ENCODE data around the gene KLHL29.

The KLHL29 gene

GRCh38 chr2:23664066-23664788 is 279.2 kb downstream of the KLHL29 start:
- DNase-seq: no peak

DNA sequence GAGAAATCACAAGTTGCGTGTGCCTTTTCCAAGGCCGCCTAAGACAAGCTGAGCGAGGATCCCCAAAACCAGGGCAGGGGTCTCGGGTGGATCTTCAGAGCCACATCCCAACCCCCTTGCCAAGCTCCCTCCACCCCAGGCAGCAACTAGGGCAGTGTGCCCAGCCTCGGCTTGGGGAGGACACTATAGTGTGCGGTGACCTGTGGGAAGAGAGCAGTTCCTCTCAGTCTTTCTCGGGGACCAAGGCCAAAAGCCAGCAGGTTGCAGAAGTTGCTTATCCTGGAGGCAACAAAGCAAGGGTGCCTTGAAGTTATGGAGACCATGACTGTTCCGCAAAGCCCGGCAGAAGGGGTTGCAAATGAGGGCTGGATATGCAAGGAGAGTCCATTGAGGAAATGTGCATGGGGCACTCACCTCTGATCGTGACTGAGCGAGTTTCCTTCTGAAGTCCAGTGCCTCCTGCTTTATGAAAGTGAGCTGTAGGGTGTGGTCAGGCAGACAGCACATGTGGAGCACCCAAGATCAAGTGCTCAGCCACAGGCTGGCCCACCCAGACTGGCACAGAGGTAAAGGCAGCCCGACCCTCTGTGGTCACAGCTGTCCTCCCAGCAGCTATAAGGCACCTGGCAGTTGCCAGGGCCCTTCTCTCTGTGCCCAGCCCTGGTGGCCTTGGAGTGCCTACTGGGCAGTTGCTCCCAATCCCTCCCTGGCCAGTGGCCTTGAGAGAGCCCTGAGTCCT is 281.4 kb downstream of the KLHL29 start:
- no peak for DNase-seq

DNA sequence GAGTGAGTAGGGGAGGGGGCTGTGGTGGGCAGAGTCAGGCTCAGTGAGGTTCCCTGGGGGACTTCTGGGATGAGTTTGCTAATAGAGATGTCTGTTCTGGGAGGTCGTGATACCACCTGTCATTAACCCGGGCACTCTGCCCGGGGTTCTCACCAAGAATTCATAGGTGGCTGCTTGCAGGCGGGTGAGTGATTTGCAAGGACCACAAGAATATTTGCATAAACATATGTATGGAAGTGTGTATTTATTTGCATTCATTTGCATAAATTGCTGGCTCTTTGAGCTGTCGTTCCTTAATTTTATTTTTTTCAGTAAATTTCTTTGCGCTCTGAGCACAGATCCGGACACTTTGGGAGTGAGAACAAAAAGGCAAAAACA is 282.0 kb downstream of the KLHL29 start:
- no peak for DNase-seq

DNA sequence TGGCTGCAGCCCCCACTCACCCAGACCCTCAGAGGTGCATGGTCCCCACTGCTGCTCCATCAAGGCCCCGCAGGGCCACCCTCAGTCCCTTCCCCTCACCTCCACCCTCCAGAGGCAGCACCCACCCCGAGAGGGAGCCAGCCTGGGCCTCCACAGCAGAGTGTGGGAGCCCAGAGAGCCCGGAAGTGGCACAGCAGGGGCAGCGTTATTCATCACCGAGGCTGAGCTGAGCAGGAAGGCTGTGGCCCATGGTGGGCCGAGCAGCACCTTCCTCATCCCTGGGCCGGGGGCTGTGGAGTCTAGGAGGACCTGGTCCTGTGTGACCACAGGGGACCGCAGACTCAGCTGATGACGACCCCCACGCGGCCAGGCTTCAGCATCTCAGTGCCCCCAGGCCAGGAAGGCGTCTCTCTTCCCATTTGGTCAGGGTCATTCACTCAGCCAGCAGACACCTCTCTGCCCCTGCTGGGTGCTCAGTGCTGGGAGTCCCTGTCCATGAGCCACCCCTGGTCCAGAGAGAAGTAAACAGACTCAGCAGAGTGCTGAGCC is 283.9 kb downstream of the KLHL29 start:
- DNase-seq: no peak

DNA sequence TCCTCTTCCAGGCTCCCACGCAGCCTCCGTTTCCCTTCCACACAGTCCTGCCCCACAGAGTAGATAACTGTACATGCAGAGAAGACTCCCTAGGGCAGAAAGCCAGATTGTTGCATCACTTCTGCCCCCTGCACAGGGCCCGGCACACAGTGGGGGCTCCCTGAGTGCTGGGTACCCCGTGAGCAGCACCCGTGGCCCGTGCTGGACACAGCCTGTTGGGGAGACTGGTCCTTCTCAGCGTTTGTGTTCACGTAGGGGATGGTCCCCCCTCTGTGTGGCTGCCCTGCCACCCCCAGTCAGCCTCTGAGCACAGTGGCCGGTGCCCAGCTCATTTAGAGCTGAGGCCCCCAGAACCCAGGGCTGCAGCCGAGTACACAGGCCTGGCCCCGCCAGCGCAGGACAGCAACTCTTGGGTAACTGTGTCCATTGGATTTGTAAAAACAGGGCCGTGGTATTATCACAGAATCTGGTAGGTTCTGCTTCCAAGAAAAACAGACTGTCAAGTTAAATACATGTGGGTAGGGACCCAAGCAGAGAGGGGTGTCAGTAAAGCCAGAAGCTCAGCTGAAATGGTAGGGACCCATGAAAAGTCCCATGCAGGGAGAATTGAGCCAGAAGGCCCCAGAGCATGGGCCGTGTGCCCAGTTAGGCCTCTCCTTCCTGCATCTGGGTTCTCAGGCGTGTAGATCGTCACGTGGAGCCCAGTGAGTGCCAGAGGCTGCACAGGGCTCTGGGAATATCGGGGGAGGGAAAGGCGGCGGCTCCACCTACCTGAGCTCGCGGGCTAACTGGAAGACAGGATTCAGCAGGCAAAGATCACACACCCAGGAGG is 284.6 kb downstream of the KLHL29 start:
- DNase-seq: no peak

- DNase-seq: no peak
Observed at GRCh38 chr2:23670245-23670592, 285.2 kb downstream of the KLHL29 start.

DNA sequence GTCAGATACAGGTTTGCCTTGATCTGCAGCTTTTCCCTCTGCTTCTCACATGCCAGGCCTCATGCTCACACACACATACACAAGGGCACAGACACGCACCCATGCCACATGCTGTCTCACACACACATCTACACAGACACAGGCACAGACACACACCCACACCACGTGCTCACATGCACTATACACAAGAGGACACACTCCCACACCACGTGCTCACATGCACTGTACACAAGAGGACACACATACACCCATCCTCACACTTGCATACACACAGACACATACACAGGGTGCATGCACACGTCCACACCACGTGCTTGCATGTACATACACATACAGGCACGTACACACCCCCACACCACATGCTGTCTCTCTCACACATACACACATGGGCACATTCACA is 288.1 kb downstream of the KLHL29 start:
- no peak for DNase-seq

DNA sequence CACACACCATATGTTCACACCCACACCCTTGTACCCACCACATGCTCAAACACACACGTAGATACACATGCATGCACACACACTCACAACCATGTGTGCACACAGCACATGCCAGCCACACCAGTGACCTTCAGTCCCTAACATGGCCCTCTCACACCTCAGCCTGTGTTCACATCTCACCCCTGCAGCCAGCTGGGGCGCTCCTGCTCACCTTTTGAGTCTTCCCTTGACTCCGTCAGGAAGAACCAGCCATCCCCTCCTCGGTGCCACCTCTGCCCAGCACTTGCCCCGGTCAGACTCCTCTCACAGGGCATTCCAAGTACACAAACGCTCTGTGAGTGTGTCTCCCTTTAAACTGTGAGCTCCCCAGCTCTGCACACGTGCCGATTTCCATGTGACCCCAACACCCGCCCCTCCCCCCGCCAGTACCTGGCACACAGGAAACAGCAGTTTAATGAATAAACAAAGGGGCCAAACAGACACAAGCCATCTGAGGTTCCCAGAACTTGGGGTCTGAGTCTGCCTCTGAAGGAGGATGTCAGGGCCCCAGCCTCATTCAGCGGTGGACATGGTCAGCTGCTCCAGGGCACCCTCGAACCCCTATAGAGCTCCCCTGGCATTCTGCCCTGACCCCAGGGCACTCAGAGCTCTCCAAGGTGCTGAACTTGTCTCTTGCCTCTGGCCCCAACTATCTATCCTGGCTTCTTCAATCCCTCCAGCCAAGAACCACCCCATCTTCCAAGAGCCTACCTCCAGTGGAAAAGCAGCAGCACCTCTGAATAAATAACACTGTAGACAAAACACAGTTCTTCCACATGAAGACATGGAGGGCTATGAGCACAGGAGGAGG is 289.1 kb downstream of the KLHL29 start:
- peak; percentile 16 to 53 (median 42) for DNase-seq

- DNase-seq: no peak
Observed at GRCh38 chr2:23675506-23675905, 290.5 kb downstream of the KLHL29 start.

- no peak for DNase-seq
Observed at GRCh38 chr2:23677836-23678235, 292.9 kb downstream of the KLHL29 start.

GRCh38 chr2:23679044-23679443 is 294.1 kb downstream of the KLHL29 start:
- no peak for DNase-seq

DNA sequence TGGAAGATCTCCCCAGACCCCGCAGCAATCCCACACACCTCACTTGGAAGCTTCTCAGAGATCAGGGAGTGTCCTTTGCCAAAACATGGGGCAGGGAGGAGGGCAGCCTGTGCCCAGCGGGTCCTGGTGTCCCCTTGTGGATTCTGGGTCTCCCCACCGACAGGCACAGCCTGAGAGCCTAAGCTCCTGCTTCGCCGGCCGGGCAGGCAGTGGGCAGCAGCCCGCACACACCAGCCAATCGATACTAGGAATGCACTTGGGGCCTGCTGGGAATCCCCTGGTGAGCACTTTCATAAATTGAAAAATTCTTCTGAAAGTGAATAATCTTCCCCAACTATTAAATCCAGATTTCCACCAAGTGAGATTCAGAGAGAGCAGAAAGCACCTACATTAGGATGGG is 296.0 kb downstream of the KLHL29 start:
- no peak for DNase-seq

GRCh38 chr2:23681356-23682140 is 296.6 kb downstream of the KLHL29 start:
- no peak for DNase-seq

- DNase-seq: no peak
Observed at GRCh38 chr2:23682481-23682880, 297.5 kb downstream of the KLHL29 start.

- no peak for DNase-seq
Observed at GRCh38 chr2:23683001-23683400, 298.0 kb downstream of the KLHL29 start.

- peak; percentile 5 to 53 (median 30) for DNase-seq
Observed at GRCh38 chr2:23684395-23685176, 299.6 kb downstream of the KLHL29 start.

DNA sequence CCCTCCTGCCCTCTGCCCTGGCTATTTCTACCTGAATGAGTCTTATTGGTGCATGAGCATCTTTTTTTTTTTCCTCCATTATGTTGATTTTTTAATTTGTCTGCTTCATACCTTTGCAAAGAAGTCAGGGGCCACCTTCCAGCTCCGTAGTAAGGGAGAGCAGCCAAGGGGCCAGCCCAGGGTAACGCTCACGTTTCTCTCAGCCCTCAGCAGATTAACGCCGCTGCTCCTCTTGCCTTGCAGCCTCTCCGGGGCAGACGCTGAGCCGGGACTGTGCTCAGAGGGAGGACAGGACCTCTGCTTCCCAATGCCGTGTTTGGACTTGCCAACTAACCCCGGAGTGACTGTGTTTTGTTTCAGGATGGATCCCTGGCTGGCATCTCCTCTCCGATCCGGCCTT is 300.2 kb downstream of the KLHL29 start:
- DNase-seq: no peak

- DNase-seq: no peak
Observed at GRCh38 chr2:23685706-23686105, 300.7 kb downstream of the KLHL29 start.

DNA sequence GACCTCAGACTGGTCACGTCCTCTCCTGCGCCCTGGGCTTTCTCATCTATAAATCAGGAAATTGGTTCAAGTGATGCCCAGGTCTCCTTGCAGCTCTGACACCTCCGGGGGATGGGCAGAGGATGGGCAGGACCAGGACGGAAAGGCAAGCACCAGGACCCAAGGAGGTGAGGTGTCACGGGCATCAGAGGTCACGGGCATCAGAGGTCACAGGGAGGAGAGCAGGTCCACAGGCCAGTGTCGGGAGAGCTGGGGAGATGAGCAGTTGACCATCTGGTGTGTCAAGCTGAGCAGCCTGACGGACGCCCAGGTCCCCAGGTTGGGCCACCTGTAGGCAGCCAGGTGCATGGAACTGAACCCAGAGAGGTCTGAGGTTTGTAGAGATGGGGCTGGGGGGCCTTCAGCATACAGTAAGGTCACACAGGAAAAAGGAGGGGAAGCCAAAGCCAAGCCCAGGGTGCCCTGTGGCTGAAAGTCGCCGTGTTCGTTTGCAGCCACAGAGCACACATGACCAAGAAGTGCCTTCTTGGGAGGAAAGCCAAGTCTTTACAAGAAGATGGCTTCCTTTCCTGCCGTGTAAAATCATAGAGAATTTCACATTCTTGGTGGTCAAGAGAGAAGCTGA is 301.5 kb downstream of the KLHL29 start:
- no peak for DNase-seq

- no peak for DNase-seq
Observed at GRCh38 chr2:23687214-23687613, 302.2 kb downstream of the KLHL29 start.

Data from suppressor macrophage (primary cell).